ENCODE measurements around the gene TRAF3IP1. TPM values are rescaled to one million over a fixed set of nuclear protein-coding genes. Genes with fewer than 3 reads are reported as not detected.

Gene TRAF3IP1
- total and polyA plus RNA-seq, 4 donors = 4.0 to 9.1 (median 4.6) TPM

- 90% methylated on average over 5 of the region's 5 CpGs for WGBS
- H3K36me3 ChIP-seq (ENCODE audit: control insufficient read depth in 4 of 4, insufficient read depth in 3 of 4, low read depth in 1 of 4, low read length in 3 of 4) = peaks cover 0 to 8% (median 2%) of the 10 kb centered on the region in 4 donors
Measured at GRCh38 chr2:238337846-238338245, 17.5 kb downstream of the TRAF3IP1 start.

GRCh38 chr2:238338710-238339394 lies 18.5 kb downstream of the TRAF3IP1 start:
- TF ChIP-seq HNF4G (IDR thresholded peaks at IDR 0.05) (no peak), REST (IDR thresholded peaks at IDR 0.05) (no peak), EGR1 (IDR thresholded peaks at IDR 0.05; ENCODE audit: low read depth in 2 of 2) (no peak), TAF1 (conservative IDR thresholded peaks at IDR 0.05) (no peak), GABPA (IDR thresholded peaks at IDR 0.05 in 1 of 2, conservative IDR thresholded peaks at IDR 0.05 in 1 of 2) (no peak), MAX (IDR thresholded peaks at IDR 0.05) (no peak), HNF4A (conservative IDR thresholded peaks at IDR 0.05) (no peak), ZBTB33 (IDR thresholded peaks at IDR 0.05) (no peak), RXRA (IDR thresholded peaks at IDR 0.05) (no peak), JUND (IDR thresholded peaks at IDR 0.05) (no peak), ATF3 (IDR thresholded peaks at IDR 0.05) (no peak)
- peaks cover 0 to 8% (median 2%) of the 10 kb centered on the region in 4 donors for H3K36me3 ChIP-seq (ENCODE audit: control insufficient read depth in 4 of 4, insufficient read depth in 3 of 4, low read depth in 1 of 4, low read length in 3 of 4)
- H3K9ac ChIP-seq (ENCODE audit: low read depth in 1 of 2, low read length in 2 of 2) = no peak overlapping the region
- WGBS = 90% methylated on average over 15 of the region's 15 CpGs
- H3K4me1 ChIP-seq (ENCODE audit: control insufficient read depth in 4 of 4, insufficient read depth in 4 of 4, low read length in 3 of 4) = peaks cover 0 to 17% (median 5%) of the 10 kb centered on the region in 4 donors
- H3K4me3 ChIP-seq (ENCODE audit: low read depth in 1 of 3, low read length in 3 of 3) = no peak overlapping the region
- no peaks in the 10 kb centered on the region for H3K27me3 ChIP-seq (ENCODE audit: control insufficient read depth in 4 of 4, insufficient read depth in 4 of 4, low read length in 3 of 4)
- DNase-seq (ENCODE audit: low spot score) = no peak
- H3K9me3 ChIP-seq (ENCODE audit: control insufficient read depth in 4 of 4, low read length in 3 of 4) = no peaks in the 10 kb centered on the region
- H3K27ac ChIP-seq (ENCODE audit: low read depth in 1 of 2, low read length in 2 of 2) = no peak overlapping the region

More at GRCh38 chr2:238337846-238338245, 17.5 kb downstream of the TRAF3IP1 start:
- TF ChIP-seq FOXA2 (IDR thresholded peaks at IDR 0.05) (no peak), REST (IDR thresholded peaks at IDR 0.05) (no peak), EGR1 (IDR thresholded peaks at IDR 0.05; ENCODE audit: low read depth in 2 of 2) (no peak)
- Histone ChIP-seq H3K4me1 (ENCODE audit: control insufficient read depth in 4 of 4, insufficient read depth in 4 of 4, low read length in 3 of 4) (peaks cover 0 to 17% (median 5%) of the 10 kb centered on the region in 4 donors), H3K9ac (ENCODE audit: low read depth in 1 of 2, low read length in 2 of 2) (no peak overlapping the region), H3K4me3 (ENCODE audit: low read depth in 1 of 3, low read length in 3 of 3) (no peak overlapping the region), H3K27ac (ENCODE audit: low read depth in 1 of 2, low read length in 2 of 2) (no peak overlapping the region), H3K27me3 (ENCODE audit: control insufficient read depth in 4 of 4, insufficient read depth in 4 of 4, low read length in 3 of 4) (no peaks in the 10 kb centered on the region), H3K9me3 (ENCODE audit: control insufficient read depth in 4 of 4, low read length in 3 of 4) (no peaks in the 10 kb centered on the region)
- no peak for DNase-seq (ENCODE audit: low spot score)

Measured in liver (tissue), 9 donors.